Measurements from ENCODE around the gene GPX6. TPM values are rescaled to one million over a fixed set of nuclear protein-coding genes. Genes with fewer than 3 reads are reported as not detected.

Gene GPX6
- total and polyA plus RNA-seq, 2 of the 13 experiments (the other 11 are each of a cell fraction or from before 2014, with no cell fraction given): not detected

DNA sequence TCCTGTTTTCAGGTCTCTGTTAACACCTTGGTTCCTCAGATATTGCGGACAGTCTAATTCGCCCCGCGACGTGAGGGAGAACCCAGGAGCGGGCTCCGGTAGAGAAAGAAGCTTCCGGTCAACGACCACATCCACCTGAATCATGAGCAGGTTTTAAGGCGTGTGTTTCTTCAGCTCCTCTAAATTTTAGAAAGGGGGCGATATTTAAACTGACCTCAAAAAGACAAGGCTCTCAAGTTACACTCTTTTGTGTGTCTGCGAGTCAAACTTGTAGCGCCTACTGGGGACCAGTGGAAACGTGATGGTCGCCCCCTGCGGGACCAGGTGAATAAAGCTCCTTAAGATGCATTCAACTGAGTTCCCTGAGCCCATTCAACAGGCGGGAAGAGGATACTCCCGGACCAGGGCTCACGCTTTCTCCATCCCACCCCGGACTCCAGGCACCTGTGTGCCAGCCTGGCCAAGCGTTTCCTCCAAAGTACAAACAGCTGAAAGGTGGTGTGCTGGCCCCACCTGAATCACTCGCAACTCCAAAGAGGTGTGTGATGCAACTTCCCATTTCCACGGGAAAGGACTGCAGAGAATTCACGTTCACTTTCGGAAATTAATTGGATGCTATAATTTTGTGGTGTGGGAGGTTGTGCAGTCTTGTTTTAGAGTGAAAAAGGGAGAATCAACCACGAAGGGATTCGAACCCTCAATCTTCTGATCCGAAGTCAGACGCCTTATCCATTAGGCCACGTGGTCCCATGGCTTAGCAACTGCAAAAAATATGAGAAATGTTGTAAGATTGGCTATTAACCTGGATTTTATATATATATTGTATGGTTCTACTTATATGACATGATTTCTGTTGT lies 27.1 kb upstream of the GPX6 start (continued):
- TF ChIP-seq PHF21A (CRISPR knock-in tag; IDR thresholded peaks at IDR 0.05) (peak; percentile 60; the same call in 1 of the 2 replicates), ZNF337 (CRISPR knock-in tag; IDR thresholded peaks at IDR 0.05; ENCODE audit: borderline replicate concordance, low read depth) (0 out of 2 replicates have a peak, but pooled peaks have one; percentile 27), USF2 (IDR thresholded peaks at IDR 0.05; ENCODE audit: low read depth, low read length) (peak; percentile 70), USF2 (CRISPR knock-in tag; IDR thresholded peaks at IDR 0.05; ENCODE audit: borderline replicate concordance) (peak; percentile 88; the same call in 1 of the 2 replicates), ZNF546 (CRISPR knock-in tag; conservative IDR thresholded peaks at IDR 0.05) (no peak), ZNF790 (CRISPR knock-in tag; IDR thresholded peaks at IDR 0.05; ENCODE audit: borderline replicate concordance) (no peak), SKIL (CRISPR knock-in tag; IDR thresholded peaks at IDR 0.05; ENCODE audit: borderline replicate concordance) (peak; percentile 30; the same call in 1 of the 2 replicates), PRMT3 (CRISPR knock-in tag; IDR thresholded peaks at IDR 0.05; ENCODE audit: borderline replicate concordance, low read depth) (no peak), PHF5A (CRISPR knock-in tag; IDR thresholded peaks at IDR 0.05; ENCODE audit: low read depth, unreplicated experiment) (no peak), ZNF784 (CRISPR knock-in tag; IDR thresholded peaks at IDR 0.05; ENCODE audit: borderline replicate concordance) (peak; percentile 89; the same call in 1 of the 2 replicates), ZNF850 (CRISPR knock-in tag; conservative IDR thresholded peaks at IDR 0.05) (0 out of 2 replicates have a peak, but pooled peaks have one; percentile 42), STAG1 (CRISPR knock-in tag; IDR thresholded peaks at IDR 0.05) (peak; percentile 60), ZNF816 (CRISPR knock-in tag; IDR thresholded peaks at IDR 0.05; ENCODE audit: borderline replicate concordance) (no peak), SMARCC2 (IDR thresholded peaks at IDR 0.05) (no peak), BRCA1 (CRISPR knock-in tag; IDR thresholded peaks at IDR 0.05) (no peak), MED13 (CRISPR knock-in tag; IDR thresholded peaks at IDR 0.05) (no peak), KAT7 (CRISPR knock-in tag; IDR thresholded peaks at IDR 0.05; ENCODE audit: borderline replicate concordance) (no peak)
- TF ChIP-seq, protein P1, sequence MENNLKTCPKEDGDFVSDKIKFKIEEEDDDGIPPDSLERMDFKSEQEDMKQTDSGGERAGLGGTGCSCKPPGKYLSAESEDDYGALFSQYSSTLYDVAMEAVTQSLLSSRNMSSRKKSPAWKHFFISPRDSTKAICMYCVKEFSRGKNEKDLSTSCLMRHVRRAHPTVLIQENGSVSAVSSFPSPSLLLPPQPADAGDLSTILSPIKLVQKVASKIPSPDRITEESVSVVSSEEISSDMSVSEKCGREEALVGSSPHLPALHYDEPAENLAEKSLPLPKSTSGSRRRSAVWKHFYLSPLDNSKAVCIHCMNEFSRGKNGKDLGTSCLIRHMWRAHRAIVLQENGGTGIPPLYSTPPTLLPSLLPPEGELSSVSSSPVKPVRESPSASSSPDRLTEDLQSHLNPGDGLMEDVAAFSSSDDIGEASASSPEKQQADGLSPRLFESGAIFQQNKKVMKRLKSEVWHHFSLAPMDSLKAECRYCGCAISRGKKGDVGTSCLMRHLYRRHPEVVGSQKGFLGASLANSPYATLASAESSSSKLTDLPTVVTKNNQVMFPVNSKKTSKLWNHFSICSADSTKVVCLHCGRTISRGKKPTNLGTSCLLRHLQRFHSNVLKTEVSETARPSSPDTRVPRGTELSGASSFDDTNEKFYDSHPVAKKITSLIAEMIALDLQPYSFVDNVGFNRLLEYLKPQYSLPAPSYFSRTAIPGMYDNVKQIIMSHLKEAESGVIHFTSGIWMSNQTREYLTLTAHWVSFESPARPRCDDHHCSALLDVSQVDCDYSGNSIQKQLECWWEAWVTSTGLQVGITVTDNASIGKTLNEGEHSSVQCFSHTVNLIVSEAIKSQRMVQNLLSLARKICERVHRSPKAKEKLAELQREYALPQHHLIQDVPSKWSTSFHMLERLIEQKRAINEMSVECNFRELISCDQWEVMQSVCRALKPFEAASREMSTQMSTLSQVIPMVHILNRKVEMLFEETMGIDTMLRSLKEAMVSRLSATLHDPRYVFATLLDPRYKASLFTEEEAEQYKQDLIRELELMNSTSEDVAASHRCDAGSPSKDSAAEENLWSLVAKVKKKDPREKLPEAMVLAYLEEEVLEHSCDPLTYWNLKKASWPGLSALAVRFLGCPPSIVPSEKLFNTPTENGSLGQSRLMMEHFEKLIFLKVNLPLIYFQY (CRISPR knock-in tag; IDR thresholded peaks at IDR 0.05; ENCODE audit: borderline replicate concordance): no peak
